Heart left ventricle (tissue), 16 donors: ENCODE data around the gene FAM200A. TPM values are rescaled to one million over a fixed set of nuclear protein-coding genes. Genes with fewer than 3 reads are reported as not detected.
A peak's percentile ranks its signal among the peaks of the same experiment; 100 is the strongest.

Experiments
- ATAC-seq, 4 donors: fragments of 200-7000 bp; cut with Tn5 transposase; one replicate each; pipeline ENCODE4 v1.9.1; 2020 to 2022; ENCODE audit warnings: moderate library complexity in 4 of 4, mild to moderate bottlenecking in 3 of 4, moderate number of reproducible peaks in 1 of 4
- DNase-seq, 5 donors: peaks; one replicate each; pipeline ENCODE4 v3.0.0-alpha.2; 2020
- H3K27ac ChIP-seq, 12 donors: fragments of 200-600 bp; sonication (generic) in 4 of 12; one replicate each; pipeline versions ENCODE4 v1.5.0 to v1.8.0; 2016 to 2022; ENCODE audit warnings: mild to moderate bottlenecking in 2 of 12
- H3K27me3 ChIP-seq, 9 donors: fragments of 200-600 bp; sonication (generic) in 2 of 9; one replicate each; pipeline versions ENCODE4 v1.5.1 to v1.8.0; 2016 to 2022; ENCODE audit warnings: mild to moderate bottlenecking in 3 of 9
- H3K36me3 ChIP-seq, 9 donors: fragments of 200-600 bp; sonication (generic) in 2 of 9; one replicate each; pipeline versions ENCODE4 v1.5.0 to v1.8.0; 2018 to 2022; ENCODE audit warnings: mild to moderate bottlenecking in 2 of 9
- H3K4me1 ChIP-seq, 12 donors: fragments of 200-600 bp; sonication (generic) in 4 of 12; one replicate each; pipeline versions ENCODE4 v1.5.0 to v1.8.0; 2016 to 2022; ENCODE audit warnings: mild to moderate bottlenecking in 3 of 12
- H3K4me3 ChIP-seq, 12 donors: fragments of 200-600 bp; sonication (generic) in 4 of 12; one replicate each; pipeline versions ENCODE4 v1.5.0 to v1.8.0; 2017 to 2022; ENCODE audit warnings: mild to moderate bottlenecking in 9 of 12, moderate library complexity in 4 of 12
- H3K9me3 ChIP-seq, 12 donors: fragments of 200-600 bp; sonication (generic) in 4 of 12; one replicate each; pipeline versions ENCODE4 v1.5.0 to v1.8.0; 2016 to 2022; ENCODE audit warnings: mild to moderate bottlenecking in 1 of 12
- CTCF ChIP-seq, 12 donors: fragments of 200-600 bp; sonication (generic) in 4 of 12; IDR thresholded peaks; one replicate each; pipeline versions ENCODE4 v1.5.0 to v1.8.0; 2018 to 2022; ENCODE audit warnings: antibody characterized with exemption in 12 of 12, mild to moderate bottlenecking in 5 of 12
- POLR2A ChIP-seq, 2 donors: fragments of 450-650 bp; IDR thresholded peaks; one replicate each; pipeline ENCODE4 v1.6.1; 2017; ENCODE audit warnings: antibody characterized with exemption in 2 of 2, mild to moderate bottlenecking in 2 of 2, moderate library complexity in 2 of 2
- WGBS, 4 donors: extraction: QIAGEN DNeasy Blood & Tissue Kit in 2 of 4; methylation state at CpG; one replicate each; pipeline versions ENCODE4 v1.1.5 to v1.1.7; 2013 to 2018; 5-methylcytosine and 5-hydroxymethylcytosine counted together
- intact Hi-C, 10 donors: fragments of 100-400 bp; cut with DNase I; formaldehyde crosslinking; loops; one replicate each; pipeline versions ENCODE4 v1.11.1 to v1.14.2; 2022
- polyA plus RNA-seq, 2 donors: library from polyadenylated mRNA; stranded (reverse); fragments of 200-250 nt; gene quantifications; one replicate each; pipeline ENCODE4 v1.2.3, GENCODE V29; 2013
- total RNA-seq, 9 donors: library from RNA; depleted of rRNA in 2 of 9; stranded (reverse); fragments of >200 nt in 2 of 9; fragmentation: NEBNext Ultra II Directional in 3 of 9; extraction: Animal tissue kit (Norgen Biotek cat#: 25700) in 3 of 9; gene quantifications; one replicate each; pipeline versions ENCODE4 v1.1.0 to v1.2.4, GENCODE V29; 2016 to 2023
- donor health status: ischemic (EF 13 %, LVEDD 7.1; RV severe dilation, severe dysfunction).
- donor health status: healthy with polysubstance abuse.
- donor health status: DM: no; HTN: yes; CAD: no.
- donor health status: DM: no; HTN: no; CAD: no.
- donor health status: ischemic (EF 25% LVEDD 6.9; RV normal size, moderate dysfunction).
- donor health status: ischemic (EF 25% LVEDD 5.7; RV mildly dilated, moderate dysfunction).
- donor health status: healthy.
- donor health status: DM: yes; HTN: yes; CAD: no.
- donor health status: ischemic (EF 35%, LVEDD 5.7; RV mildly dilated, moderate dysfunction).
- donor health status: nonischemic (EF 11% LVEDD 7.7; RV severe dilation, severe dysfunction).
- donor health status: DM: yes; HTN: yes; CAD: no.
- donor health status: PGD.
- donor health status: ischemic (EF 29% LVEDD 5.4; RV normal size, mild dysfunction).
- donor health status: nonischemic (EF 23%, LVEDD 6.1; RV moderate dilation, normal function).

FAM200A gene
- total and polyA plus RNA-seq, 11 donors, result 4.7 to 7.1 (median 5.3) TPM

- Histone ChIP-seq H3K27me3 (no peaks in the 10 kb centered on the region), H3K9me3 (peaks cover 0 to 91% (median 22%) of the 10 kb centered on the region in 12 donors), H3K4me1 (no peaks in the 10 kb centered on the region), H3K27ac (no peak overlapping the region), H3K4me3 (no peak overlapping the region), H3K36me3 (peaks cover 0 to 24% (median 11%) of the 10 kb centered on the region in 9 donors)
- DNase-seq (no peak), ATAC-seq (no peak)
- WGBS, 4 donors, result 94 to 100% (median 96%) methylated on average over 6 of the region's 6 CpGs
- TF ChIP-seq CTCF (IDR thresholded peaks at IDR 0.05), result no peak
- intact Hi-C loops, result no loop called here
These were observed 8.0 kb downstream of the FAM200A start for GRCh38 chr7:99543916-99544315.

- TF ChIP-seq CTCF (IDR thresholded peaks at IDR 0.05) (no peak), POLR2A (IDR thresholded peaks at IDR 0.05) (no peak)
- ATAC-seq (peak in 1 of 4 donors; percentile 44), DNase-seq (no peak)
- H3K4me1 ChIP-seq, result no peaks in the 10 kb centered on the region
- 92 to 94% (median 94%) methylated on average over 20 to 34 of the region's 34 CpGs for WGBS, 4 donors
- no peaks in the 10 kb centered on the region for H3K27me3 ChIP-seq
- H3K36me3 ChIP-seq, result peaks cover 0 to 19% (median 9%) of the 10 kb centered on the region in 9 donors
- peaks cover 0 to 92% (median 20%) of the 10 kb centered on the region in 12 donors for H3K9me3 ChIP-seq
- intact Hi-C loops, result no loop called here
- no peak overlapping the region for H3K27ac ChIP-seq
- no peak overlapping the region for H3K4me3 ChIP-seq
These were observed 8.7 kb downstream of the FAM200A start for GRCh38 chr7:99543081-99543671.

- no peak for ATAC-seq
- Histone ChIP-seq H3K4me1 (no peaks in the 10 kb centered on the region), H3K4me3 (no peak overlapping the region), H3K27ac (no peak overlapping the region), H3K36me3 (no peaks in the 10 kb centered on the region), H3K9me3 (peaks cover 0 to 92% (median 20%) of the 10 kb centered on the region in 12 donors), H3K27me3 (no peaks in the 10 kb centered on the region)
- intact Hi-C loops, result no loop called here
- no peak for DNase-seq
- TF ChIP-seq POLR2A (IDR thresholded peaks at IDR 0.05) (no peak), CTCF (IDR thresholded peaks at IDR 0.05) (no peak)
- 90 to 94% (median 92%) methylated on average over 9 of the region's 9 CpGs for WGBS, 4 donors
These were observed 10.7 kb downstream of the FAM200A start for GRCh38 chr7:99541212-99541611.

GRCh38 chr7:99540542-99540941 lies 11.4 kb downstream of the FAM200A start:
- no peak overlapping the region for H3K4me3 ChIP-seq
- no peaks in the 10 kb centered on the region for H3K4me1 ChIP-seq
- no peak for ATAC-seq
- peaks cover 0 to 97% (median 20%) of the 10 kb centered on the region in 12 donors for H3K9me3 ChIP-seq
- no peak for DNase-seq
- no peaks in the 10 kb centered on the region for H3K36me3 ChIP-seq
- no peaks in the 10 kb centered on the region for H3K27me3 ChIP-seq
- 88 to 95% (median 92%) methylated on average over 5 of the region's 5 CpGs for WGBS, 4 donors
- TF ChIP-seq CTCF (IDR thresholded peaks at IDR 0.05), result no peak
- no peak for TF ChIP-seq POLR2A (IDR thresholded peaks at IDR 0.05)
- no peak overlapping the region for H3K27ac ChIP-seq
- intact Hi-C loops, result no loop called here
